GM18858 (cell line): ENCODE measurements around the gene TMED10.
A peak's percentile ranks its signal among the peaks of the same experiment; 100 is the strongest.
"Not testable (repeated sequence)": the region's sequence is repeated elsewhere in the genome, so short reads cannot be mapped to it uniquely, and the experiment has no call there.

Experiments
- ATAC-seq: cut with Tn5 transposase; IDR thresholded peaks from one replicate; pipeline ENCODE4 v1.9.1; 2021; ENCODE audit not compliant: unreplicated experiment

The TMED10 gene

DNA sequence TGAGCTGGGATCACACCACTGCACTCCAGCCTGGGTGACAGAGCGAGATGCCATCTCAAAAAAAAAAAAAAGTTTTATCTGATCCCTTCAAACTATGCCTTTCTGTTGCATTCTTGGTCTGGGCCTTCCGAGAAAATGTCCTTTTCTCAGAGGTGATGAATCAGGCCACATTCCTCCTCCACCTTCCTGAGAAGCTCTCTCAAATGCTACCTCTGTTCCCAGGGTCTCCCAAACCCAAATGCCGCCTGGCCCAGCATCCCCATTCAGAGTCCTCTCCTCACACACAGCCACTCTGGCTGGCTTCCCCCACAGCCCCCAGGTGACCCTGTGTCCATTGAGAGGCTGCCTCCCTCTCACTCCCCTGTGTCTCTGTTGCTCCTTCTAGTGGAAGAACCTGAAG is 19.7 kb upstream of the TMED10 start:
- no peak for ATAC-seq

DNA sequence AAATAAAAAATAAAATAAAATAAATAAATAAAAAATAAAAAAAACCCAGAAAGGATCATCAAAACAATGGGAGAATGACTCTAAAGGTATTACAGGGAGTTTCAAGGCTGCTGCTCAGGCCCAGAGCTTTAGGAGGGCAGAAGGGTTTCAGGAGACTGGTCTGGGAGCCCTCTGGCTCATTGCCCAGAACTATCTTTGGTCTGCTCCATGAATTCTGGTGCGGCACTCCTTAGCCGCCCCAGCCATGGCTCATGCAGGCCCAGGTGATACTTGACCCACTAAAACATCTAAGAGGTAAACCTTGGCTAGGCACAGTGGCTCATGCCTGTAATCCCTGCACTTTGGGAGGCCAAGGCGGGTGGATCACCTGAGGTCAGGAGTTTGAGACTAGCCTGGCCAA is 14.7 kb upstream of the TMED10 start:
- ATAC-seq: no peak

DNA sequence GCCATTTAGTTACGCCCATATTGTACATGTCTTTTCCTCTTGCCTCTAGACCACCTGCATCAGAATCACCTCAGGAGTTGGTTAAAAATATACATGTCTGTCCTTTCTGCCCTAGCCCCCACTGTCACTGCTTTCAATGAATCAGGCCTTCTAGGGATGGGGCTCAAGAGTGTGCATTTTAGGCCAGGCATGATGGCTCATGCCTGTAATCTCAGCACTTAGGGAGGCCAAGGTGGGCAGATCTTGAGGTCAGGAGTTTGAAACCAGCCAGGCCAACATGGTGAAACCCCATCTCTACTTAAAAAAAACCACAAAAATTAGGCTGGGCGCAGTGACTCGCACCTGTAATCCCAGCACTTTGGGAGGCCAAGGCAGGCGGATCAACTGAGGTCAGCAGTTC is 13.6 kb upstream of the TMED10 start:
- ATAC-seq: no peak

DNA sequence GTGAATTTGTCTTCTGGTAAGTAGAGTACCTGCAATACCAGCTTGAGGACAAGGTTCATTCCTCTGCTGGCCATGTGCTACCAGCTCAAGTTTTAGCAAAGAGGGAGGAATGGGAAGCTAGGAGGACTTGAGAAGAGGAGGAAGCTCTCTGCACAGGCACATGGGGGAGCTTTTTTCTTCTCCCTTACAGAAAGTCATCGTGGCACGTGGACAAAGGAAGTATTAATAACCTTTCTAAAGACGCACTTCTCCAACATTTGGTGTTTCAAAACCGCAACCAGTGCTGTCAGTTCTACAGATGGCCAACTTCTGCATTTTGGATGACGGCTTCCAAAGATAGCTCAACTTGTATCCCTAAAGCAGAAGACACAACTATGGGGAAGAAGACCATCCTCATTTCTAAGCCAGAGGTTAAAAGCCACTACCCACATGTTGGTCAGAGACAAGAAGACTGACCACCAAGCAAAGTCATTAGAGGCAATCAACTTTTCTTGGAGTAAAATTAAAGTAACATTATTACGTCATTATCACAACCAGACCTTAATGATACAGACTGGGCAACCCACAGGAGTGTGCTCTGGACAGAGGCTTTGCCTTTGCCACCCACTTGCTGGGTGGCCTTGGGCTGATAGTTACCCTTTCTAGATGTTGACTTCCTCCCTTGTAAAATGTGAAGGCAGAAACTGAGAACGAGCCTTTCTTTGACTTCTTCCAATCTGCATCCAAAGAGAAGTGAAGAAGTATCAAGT is 12.3 kb upstream of the TMED10 start:
- ATAC-seq: no peak

DNA sequence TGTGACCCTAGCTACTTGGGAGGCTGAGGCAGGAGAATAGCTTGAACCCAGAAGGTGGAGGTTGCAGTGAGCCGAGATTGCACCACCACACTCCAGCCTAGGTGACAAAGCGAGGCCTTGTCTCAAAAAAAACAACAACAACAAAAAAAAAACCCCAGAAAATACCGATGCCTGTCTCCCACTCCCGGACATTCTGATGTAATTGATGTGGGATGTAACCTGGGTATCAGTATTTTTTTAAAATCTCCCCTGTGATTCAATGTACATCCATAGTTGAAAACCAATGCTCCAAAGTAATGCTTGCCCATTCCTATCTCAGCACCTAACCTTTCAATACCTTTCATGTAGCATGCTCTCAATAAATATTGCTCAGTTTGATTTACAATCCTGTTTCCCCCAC is 11.7 kb upstream of the TMED10 start:
- ATAC-seq: no peak

DNA sequence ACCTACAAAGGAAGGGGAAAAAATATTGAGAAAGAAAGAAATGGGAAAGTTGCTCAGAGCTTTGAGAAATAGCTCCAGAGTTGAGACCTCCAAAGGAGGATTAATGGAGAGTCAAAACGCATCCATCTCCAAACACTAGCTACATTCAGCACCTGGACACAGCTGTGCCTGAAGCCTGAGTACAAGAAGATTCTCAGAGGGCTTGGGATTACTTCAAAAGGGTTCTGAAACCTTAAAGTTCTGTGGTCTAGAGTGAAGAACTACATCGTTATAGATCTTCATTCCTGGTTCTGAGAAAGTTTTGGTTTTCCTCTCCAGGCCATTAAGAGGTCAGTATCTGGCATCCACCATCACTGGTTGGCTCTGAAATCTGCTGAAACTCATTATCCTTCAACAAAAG is 10.5 kb upstream of the TMED10 start:
- no peak for ATAC-seq

DNA sequence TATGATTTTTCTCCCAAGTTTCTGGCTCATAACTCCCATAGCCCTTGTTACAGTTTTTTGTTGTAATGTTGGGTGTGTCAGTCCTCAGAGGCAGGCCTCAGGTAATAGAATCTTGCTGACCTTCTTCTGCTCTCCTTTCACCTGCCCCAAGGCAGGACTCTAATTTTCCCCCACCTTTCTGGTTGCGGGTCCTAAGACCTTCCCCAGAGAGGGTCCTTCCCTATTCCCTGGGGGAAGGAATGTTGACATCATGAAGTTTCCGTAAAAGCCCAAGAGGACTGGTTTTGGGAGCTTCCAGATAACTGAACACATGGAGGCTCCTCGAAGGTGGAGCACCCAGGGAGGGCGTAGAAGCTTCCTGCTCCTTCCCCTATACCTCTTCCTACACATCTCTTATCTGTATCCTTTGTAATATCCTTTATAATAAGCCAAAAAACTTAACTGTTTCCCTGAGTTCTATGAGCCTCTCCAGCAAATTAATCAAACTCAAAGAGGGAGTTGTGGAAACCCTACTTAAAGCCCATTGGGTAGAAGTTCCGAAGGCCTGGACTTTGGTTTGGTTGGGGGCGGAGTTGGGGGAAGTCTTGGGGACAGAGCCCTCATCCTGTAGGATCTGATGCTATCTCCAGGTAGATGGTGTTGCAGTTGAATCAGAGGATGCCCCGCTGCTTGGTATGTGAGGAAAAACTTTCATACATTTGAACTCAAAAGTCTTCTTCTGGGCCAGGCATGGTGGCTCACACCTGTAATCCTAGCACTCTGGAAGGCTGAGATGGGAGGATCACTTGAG is 9.0 kb upstream of the TMED10 start:
- ATAC-seq: no peak

DNA sequence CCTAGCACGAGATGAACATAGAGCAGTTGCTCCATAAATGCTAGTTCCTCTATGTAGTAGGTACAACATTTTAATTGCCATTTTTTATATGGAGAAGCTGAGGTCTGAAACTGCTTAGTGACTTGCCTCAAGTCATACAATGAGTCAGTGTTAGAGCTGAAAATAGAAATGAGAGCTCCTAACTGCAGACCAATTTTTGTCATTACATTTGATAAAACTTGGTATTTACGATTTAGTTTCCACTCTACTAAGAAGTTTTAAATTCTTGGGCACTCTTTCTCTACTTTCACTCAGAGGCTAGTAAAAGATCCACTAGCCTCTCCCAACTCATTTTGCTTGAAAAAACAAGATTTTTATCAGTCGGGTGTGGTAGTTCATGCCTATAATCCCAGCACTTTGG is 8.1 kb upstream of the TMED10 start:
- no peak for ATAC-seq

DNA sequence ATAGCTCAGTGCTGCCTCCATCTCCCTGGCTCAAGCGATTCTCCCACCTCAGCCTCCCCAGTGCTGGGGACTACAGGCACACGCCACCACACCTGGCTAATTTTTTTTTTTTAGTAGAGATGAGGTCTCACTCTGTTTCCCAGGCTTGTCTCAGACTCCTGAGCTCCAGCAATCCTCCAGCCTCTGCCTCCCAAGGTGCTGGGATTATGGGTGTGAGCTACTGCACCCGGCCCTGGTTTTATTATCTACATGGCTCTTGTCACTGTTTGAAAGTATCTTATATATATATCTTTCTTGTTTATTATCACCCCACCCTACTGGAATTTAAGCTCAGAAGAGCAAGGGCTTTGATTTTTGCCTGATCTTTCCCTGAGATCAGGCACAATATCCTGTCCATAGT is 7.6 kb upstream of the TMED10 start:
- ATAC-seq: no peak

DNA sequence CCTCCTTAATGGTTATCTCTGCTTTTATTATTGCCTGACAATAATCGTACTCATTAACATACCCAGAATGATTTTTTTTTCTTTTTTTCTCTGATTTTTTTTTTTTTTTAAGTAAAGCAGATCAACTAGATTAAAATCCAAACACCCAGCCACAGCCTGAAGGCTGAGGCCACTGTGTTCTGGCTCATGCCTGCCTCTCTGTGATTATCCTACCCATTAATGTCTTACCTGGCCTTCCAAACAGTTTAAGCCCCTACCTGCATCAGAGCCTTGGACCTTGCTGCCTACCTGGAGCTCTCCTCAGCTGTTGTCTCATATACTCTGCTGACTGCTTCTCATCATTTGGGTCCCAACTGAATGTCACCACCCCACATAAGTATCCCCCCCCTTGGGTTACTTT is 6.8 kb upstream of the TMED10 start:
- no peak for ATAC-seq

DNA sequence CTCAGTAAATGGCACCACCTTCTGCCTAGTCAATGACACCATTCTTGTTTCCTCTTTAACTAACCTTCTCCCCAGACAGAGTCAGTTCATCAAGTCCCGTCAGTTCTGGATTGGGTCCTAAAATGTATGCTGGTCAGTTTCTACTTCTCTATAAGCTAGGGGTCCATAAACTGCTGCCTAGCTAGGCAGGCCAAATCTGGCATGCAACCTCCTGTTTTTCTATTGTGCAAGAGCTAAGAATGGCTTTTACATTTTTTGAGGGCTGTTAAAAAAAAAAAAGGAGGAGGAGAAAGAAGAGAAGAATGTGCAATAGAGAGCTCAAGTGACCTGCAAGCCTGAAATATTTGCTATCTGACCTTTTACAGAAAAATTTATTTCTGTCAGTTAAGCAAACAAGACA is 6.4 kb upstream of the TMED10 start:
- no peak for ATAC-seq

DNA sequence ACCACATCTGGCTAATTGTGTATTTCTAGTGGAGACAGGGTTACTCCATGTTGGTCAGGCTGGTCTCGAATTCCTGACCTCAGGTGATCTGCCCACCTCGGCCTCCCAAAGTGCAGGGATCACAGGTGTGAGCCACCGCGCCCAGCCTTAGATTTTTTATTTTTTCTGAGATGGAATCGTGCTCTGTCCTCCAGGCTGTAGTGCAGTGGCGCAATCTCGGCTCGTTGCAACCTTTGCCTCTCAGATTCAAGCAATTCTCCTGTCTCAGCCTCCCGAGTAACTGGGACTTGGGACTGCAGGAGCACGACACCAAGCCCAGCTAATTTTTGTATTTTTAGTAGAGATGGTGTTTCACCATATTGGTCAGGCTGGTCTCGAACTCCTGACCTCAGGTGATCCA is 5.8 kb upstream of the TMED10 start:
- ATAC-seq: not testable (repeated sequence)

DNA sequence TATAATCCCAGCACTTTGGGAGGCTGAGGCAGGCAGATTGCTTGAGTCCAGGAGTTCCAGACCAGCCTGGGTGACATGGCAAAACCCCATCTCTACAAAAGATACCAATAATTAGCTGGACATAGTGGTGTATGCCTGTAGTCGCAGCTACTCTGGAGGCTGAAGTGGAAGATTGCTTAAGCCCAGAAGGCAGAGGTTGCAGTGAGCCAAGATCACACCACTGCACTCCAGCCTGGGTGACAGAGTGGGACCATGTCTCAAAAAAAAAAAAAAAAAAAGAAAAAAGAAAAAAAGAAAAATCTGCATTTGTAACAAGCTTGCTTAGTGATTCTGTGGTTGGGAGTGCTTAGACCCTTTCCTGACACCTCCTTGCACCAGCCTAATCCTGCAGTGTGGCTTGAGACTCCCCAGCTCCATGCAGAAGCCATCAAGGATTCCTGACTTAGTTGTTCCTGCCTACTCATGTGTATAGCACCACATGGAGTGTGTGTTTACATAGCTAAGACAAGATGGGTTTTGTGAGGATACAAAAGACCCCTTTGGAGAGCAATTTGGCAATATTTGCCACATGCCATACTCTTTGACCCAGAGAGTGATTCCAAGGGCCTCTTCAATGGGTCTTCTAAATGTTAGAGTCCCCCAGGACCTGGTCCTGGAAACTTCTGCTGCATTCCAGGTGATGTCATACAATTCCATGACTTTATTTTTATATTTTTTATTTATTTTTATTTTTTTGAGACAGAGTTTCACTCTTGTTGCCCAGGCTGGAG is 5.1 kb upstream of the TMED10 start:
- ATAC-seq: no peak

DNA sequence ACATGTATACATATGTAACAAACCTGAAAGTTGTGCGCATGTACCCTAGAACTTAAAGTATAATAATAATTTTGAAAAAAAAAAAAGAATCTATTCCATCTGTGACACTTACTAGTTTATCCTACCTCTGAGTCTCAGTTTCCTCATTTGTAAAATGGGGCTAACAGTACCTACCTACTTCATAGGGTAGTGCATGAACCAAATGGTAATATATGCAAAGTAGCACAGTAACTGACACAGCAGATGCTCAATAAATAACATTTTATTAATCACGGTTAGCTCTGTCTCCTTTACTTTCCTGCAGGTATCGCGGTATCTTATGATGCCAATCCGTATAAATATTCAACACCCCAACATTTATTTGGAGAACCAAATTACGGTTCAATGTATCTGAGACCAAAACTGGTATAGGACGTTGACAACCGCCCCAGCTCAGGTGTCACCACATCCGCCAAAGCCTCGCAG is 703 bp downstream of the TMED10 start:
- peak; percentile 11 for ATAC-seq

DNA sequence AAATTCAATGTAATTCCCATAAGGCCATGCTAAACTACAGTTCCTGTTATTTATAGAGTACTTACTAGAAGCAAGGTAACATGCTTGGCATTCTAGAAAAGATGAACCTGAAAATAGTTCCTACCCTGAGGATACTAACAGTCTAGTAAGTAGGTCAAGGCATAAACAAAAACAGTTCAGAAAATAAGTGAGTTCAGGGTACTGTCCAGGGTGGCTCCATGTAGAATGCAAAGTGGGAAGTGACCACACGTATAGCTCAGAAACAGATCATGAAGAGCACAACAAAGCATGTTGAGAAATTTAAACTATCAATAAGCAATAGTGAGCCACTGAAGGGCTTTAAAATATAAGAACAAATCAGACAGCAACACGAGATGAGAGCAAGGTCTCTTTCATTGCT is 2.3 kb downstream of the TMED10 start:
- no peak for ATAC-seq

DNA sequence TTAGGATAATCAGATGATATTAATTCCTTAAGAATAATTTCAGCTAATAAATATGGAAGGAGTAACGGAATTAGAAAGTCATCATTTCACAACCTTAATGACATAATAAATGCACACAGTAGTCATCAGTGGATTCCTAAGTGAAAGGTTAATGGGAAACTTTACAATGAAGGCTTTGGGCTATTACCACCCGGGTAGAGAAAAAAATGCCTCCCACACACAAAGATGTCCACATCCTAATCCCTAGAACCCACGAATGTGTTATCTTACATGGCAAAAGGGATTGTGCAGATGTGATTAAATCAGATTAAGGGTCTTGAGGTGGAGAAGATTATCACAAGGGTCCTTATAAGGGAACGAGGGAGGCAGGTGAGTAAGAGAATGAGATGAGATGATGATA is 5.6 kb downstream of the TMED10 start:
- no peak for ATAC-seq

DNA sequence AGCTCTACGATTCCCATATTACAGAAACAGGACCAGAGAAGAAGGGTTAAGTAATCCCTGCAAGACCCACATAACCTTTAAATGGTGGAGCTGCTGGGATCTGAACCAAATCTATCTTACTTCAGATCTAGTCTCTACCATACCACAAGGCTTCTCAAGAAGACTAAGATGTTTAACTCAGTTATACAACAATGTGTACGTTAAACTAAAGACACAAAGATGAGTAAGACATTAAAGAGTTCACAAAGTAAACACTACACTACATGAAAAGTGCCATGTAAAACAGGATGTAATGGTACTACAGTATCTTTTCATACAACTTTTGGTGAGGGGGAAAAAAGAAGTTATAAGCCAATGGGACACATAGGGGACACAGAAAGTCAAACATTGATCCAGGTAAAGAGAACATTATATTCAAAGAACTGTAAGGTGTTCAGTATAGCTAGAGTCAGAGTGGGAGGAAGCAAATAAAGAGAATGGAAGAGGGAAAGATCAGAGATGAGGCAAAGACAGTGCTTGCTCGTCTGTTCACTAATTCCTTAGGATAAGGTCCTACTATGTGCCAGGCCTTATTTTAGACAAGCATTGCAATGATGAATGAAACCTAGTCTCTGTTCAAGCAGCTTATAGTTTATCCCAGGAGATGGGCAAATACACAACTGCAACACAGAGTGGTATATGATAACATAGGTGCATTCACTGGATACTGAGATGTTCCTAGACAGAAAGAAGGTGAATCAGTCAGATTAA is 7.7 kb downstream of the TMED10 start:
- ATAC-seq: no peak

DNA sequence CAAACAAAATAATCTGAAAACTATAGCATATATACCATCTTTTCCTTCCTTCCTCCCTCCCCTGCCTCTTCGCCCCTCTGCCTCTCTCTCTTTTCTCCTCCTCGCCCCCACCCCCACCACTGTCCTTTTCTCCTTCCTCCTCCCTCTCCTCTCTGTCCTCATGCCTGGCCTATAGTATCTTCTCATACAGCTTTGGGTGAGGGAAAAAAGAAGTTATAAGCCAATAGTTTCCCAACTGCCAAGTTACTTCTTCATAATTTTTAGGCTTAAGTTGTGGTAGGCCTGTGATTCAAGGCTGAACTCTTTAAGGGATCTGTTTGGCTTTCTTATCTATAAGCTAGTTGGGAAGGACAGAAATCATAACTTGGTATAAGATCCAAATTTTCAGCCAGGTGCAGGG is 9.1 kb downstream of the TMED10 start:
- ATAC-seq: no peak

DNA sequence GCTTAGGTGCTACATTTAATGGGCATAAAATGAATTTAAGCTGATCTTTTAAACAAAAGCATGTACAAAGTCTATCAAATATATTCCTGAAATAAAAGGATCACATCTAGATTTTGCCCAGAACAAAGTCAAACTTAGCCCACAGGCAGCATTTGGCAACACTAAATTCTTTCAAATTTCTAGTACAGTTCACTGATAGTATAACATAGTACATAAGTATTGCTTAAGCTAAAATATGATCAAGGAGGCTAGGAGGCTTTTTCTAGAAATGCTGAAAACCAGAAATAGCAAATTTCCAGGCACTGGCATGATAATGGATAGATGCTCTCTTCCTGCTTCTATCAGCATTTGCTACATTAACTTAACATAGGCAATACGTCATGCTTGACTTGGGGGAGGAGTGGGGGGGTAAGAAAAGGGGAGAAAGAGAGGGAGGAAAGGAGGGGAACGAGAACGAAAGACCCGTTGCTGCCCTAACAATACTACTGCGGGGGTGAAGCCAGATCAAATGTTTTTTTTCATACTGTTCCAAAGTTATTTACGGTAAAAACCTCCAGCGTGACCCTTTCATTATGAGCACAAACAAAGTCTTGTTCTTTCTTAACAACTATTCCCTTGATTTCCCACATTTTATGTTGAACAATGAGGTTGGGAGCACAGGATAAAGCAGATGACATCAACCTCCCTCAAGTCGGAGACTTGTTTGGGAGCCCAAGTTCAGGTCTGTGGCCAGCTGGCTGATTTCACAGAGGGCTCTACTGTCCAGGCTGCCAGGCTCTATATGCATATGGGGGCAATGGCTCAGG is 10.6 kb downstream of the TMED10 start:
- ATAC-seq: no peak

DNA sequence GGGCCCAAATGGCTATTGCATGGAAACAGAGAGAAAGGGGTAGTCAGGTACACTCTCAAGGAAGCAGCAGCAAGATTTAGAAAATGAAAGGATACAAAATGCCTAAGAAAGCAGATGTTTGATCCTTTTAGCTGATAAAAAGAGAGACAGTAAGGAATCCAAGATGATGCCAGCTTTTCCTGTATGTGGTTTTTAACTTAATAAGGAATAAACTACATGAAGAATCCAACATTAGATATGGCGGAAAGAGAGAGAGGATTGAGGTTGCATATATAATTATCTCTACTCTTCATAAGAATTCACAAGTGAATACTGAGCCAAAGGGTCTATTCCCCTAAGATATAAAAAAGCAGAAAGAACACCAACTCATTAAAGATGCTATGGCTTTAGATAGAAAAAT is 11.6 kb downstream of the TMED10 start:
- ATAC-seq: no peak
